Stimulated activated CD4-positive, alpha-beta T cell treated with anti-CD3 and anti-CD28 coated beads, Interleukin-1b, Interleukin-23, amount 100 ng/mL, for 24 hours (primary cell): ENCODE results near the gene ANGEL1.

Experiments
- DNase-seq, 4 experiments: peaks; one replicate each; pipeline ENCODE4 v3.0.0-alpha.2; 2020; ENCODE audit warnings: low read depth in 4 of 4, low spot score in 1 of 4

ANGEL1 gene

DNA sequence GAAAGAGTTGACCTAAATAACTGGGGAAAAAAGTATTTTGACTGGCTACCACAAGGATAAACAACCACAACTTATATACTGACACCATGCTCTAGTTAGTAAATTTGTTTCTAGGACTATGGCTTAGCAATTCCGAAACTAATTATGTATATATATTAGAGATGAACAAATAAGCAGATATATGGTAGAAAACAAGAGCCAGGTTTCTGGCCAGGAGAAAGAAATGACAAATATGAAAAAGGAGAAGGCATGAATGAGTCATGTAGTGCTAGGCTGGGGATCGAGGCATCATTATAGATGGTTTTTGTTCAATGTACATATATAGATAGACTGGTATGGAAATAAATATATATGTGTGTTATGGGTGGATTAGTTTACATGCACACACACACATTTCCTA is 8.0 kb upstream of the ANGEL1 start:
- no peak for DNase-seq

DNA sequence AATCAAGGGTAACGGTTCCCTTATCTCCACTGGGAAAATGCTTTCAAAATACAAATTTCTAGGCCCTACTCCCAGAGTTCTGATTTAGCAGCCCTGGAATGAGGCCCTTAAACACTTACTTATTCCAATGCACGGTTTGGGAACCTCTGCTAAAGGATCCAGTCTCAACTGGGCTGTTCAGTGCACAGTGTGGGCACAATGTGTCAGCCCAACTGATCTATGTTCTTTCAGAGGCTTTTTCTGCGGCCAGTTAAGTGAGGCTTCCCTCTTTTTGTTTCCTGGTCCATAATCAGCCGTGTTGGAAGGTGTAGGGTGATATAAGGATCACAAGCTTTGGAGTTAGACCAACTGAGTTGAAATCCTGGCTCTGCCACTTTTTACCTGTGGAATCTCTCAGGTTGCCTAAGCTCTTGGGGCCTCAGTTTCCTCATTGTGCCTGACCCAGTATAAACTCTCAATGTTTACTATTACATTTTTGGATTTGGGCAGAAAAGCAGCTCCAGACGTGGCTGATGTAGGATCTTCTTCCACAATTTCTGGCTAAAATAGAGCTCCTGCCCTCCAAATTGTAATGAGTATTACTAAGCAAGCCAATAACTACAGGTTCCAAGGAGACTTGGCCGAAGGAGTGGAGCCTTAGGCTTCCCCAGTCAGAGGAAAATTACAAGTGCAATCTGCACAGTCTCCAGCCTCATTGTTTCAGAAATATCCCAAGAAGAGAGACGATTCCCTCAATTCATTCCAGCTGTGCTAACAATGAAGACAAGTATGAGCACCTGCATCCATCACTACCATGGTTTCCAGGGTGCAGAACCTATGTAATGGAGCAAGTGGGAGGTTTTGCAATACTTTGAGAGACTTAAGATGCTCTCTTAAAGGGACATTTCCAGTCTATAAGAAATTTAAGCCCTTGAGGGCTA is 2.3 kb upstream of the ANGEL1 start:
- DNase-seq: no peak

DNA sequence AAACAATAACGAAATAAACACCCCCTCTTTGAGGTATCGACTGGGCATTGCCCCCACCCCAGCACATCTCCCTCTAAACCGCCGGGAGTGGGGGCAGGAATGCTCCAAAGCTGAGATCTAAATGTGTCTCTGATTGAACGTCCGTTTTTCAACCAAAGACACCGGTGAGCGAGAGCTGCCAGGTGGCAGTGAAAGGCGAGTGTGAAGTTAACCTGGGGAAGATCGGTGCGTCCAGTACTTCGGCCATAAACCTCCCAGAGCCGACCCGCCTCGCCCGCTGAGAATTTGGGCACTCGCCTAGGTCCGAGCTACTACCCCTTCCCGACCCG is 625 bp downstream of the ANGEL1 start:
- peak in 1 of 4 experiments; percentile 2 for DNase-seq

- DNase-seq: no peak
Observed at GRCh38 chr14:76811561-76811960, 1.1 kb downstream of the ANGEL1 start.

GRCh38 chr14:76810953-76811400 is 1.7 kb downstream of the ANGEL1 start:
- DNase-seq: no peak

DNA sequence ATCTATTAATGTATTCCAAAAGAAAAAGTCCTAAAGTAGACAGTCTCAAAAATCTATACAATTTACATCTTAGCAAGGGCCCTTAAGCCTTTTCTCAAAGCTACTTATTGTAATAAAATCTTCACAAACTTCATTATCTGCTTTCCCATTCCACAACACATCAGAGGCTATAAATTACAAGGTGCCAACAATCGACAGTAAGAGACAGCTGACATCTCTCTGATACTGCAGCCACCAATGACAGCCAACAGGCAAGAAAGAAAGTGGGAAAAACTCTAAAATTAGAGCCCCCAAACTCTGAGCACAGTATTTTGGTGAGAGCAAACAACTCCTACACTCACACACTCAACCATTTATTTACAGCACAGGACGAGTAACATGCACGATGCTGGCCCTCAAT is 2.2 kb downstream of the ANGEL1 start:
- DNase-seq: no peak

- DNase-seq: no peak
Observed at GRCh38 chr14:76808990-76809389, 3.7 kb downstream of the ANGEL1 start.

DNA sequence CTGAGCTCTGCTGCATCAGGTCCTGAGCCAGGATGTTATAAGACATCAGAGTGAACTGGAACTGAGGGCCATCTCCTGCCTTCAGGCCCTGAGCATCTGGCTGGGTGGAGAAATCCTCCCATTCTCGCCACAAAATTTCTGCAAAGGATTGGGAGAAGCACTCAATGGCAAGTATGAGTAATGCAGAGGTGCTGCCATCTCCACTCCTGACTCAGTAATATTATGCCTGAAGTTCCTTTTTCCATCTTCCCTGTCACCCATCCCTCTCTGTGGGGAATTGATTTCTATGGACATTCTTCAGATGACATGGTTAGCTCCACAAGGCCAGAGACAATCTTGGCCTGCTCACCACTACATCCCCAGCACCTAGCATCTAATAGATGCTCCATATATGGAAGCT is 4.7 kb downstream of the ANGEL1 start:
- no peak for DNase-seq

DNA sequence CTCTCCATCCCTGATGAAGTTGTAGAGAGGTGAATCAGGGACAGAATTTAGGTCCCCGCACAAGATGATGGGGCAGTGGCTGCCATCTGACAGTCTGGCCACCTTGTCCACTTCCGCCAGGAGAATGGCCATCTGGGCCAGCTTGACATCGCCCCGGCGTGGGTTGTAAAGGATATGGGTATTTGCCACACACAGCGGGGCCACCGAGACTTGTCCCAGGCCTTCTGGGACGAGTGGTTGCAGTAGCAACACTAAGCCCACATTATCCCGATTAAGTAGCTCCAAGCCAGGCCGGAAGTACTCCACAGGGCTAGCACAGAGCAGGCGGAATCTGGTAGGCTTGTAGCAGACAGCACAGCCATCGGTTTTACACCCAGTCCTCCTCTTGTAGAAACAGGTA is 6.2 kb downstream of the ANGEL1 start:
- no peak for DNase-seq

DNA sequence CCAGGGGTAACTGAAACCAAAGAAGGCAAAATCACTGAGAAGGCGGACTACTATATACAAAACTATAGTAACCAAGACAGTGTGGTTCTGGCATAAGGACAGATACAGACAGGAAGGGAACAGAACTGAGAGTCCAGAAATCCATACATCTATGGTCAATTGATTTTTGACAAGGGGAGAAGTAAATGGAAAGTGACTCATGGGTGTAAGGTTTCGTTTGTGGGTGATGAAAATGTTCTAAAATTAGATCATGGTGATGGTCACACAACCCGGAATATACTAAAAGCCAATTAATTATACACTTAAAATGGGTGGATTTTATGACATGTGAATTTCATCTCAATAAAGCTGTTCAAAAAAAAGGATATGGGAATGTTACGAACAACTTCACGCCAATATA is 18.7 kb downstream of the ANGEL1 start:
- DNase-seq: no peak

DNA sequence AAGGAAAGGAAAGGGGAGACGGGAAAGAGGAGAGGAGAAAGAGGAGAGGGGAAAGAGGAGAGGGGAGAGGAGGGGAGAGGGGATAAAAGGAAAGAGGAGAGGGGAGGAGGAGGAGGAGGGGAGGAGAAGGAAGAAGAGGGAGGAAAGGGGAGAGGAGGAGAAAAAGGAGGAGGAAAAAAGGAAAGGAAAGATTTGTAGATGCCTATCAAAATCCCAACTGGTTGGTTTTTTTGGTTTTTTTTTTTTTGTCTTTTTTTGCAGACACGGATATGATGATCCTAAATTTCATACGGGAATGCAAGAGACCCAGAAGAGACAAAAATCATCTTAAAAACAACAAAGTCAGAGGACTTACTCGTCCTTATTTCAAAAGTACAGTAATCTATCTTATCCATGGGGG is 19.4 kb downstream of the ANGEL1 start:
- no peak for DNase-seq

GRCh38 chr14:76792422-76792821 is 20.3 kb downstream of the ANGEL1 start:
- DNase-seq: no peak

DNA sequence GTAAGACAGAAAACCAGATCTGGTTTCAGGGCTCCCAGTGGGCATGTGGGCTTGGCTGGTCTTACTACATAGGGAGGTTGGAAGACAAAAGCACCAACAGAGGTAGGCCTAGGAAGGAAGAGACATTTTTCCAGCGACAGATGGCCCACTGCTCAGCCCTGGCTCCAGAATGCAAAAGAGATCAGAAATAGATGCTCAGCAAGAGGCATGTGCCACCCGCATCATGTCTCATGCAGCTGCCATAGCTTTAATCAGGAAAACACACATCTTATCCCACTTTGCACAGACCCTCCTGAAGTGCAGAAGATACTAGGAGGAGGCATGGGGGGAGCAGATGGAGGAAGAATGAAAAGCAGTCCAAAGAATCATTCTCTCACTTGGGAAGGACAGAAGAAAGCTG is 26.1 kb downstream of the ANGEL1 start:
- no peak for DNase-seq

- peak in 1 of 4 experiments; percentile 27 for DNase-seq
Observed at GRCh38 chr14:76784881-76785280, 27.8 kb downstream of the ANGEL1 start.

GRCh38 chr14:76784266-76784874 is 28.3 kb downstream of the ANGEL1 start:
- no peak for DNase-seq

- no peak for DNase-seq
Observed at GRCh38 chr14:76782885-76783566, 29.7 kb downstream of the ANGEL1 start.

- no peak for DNase-seq
Observed at GRCh38 chr14:76782115-76782884, 30.4 kb downstream of the ANGEL1 start.

GRCh38 chr14:76781648-76782051 is 31.0 kb downstream of the ANGEL1 start:
- no peak for DNase-seq

DNA sequence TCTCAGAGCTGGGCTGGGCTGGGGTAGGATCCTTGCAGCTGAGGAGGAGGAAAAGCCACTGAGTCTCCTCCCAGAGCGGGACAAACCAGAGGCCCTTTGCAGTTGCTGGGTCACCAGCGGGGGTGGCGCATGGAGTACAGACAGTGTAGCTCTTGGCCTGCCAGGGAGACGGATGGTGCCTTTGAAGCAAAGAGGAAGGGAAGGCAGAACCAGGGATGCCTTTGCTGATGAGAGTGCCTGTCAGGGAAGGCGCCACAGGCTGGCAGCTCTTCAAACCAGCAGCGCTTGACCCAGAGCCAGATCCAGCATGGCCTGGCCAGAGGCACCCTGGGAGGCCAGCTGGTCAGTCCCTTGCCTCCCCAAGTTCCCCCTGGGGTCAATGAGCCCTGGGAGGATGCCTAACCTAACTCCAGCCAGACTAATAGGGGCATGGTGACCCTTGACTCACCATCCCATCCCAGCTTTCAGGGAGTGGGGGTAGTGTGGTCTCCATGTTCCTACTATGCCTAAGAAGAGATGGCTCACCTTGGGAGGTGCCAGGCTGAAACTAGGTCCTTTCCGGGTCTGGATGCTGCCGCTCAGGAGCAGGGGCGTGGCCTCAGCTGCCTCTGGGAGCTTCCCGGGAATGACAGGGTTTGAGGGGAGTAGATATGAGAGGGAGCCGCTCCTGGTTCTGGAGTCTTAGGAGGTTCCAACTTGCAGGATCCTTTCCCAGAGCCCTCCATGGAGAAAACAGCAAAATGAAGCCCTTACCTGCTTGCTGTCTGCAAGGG is 31.6 kb downstream of the ANGEL1 start:
- DNase-seq: no peak

- DNase-seq: no peak
Observed at GRCh38 chr14:76780360-76780759, 32.3 kb downstream of the ANGEL1 start.

DNA sequence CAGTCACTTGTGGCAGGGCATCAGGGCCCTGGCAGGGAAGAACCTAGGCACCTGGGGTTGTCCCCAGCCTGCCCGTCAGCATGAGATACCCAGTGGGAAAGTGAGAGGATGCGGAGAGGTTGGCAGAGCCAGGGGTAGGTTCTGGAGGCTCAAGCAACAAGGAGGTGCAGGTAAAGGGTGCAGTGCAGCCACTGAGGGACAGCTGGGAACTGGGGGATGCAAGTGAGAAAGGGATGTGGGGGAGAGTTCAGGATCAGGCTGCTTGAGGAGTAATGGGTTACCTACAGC is 32.7 kb downstream of the ANGEL1 start:
- DNase-seq: no peak
